C4-2B (cell line): ENCODE data around the gene RPTOR.

Experiments
- CTCF ChIP-seq: fragments of 450-650 bp; conservative IDR thresholded peaks from 2 replicates; pipeline ENCODE4 v1.5.1; 2017; ENCODE audit warnings: mild to moderate bottlenecking
- ZFX ChIP-seq: fragments of 450-650 bp; IDR thresholded peaks from 2 replicates; pipeline ENCODE4 v1.6.1; 2017

- TF ChIP-seq CTCF: no peak
- TF ChIP-seq ZFX: no peak
Observed at GRCh38 chr17:80780381-80781198, 236.0 kb downstream of the RPTOR start.
